ENCODE results near the gene TNFRSF14. TPM values are rescaled to one million over a fixed set of nuclear protein-coding genes. Genes with fewer than 3 reads are reported as not detected.
A peak's percentile ranks its signal among the peaks of the same experiment; 100 is the strongest.

The TNFRSF14 gene
- total and polyA plus RNA-seq, 2 of the 13 experiments (the other 11 are each of a cell fraction or from before 2014, with no cell fraction given) = 11.9 to 49.9 TPM

- no peak for TF ChIP-seq HOXA7 (CRISPR knock-in tag; IDR thresholded peaks at IDR 0.05)
- TF ChIP-seq ZNF235 (CRISPR knock-in tag; IDR thresholded peaks at IDR 0.05; ENCODE audit: borderline replicate concordance) = no peak
- no peak for TF ChIP-seq RFXAP (CRISPR knock-in tag; IDR thresholded peaks at IDR 0.05; ENCODE audit: borderline replicate concordance)
- TF ChIP-seq THRA (CRISPR knock-in tag; IDR thresholded peaks at IDR 0.05; ENCODE audit: borderline replicate concordance) = no peak
- TF ChIP-seq POLR2AphosphoS5 (IDR thresholded peaks at IDR 0.05; ENCODE audit: low read depth, low read length) = peak; percentile 21; the same call in 1 of the 2 replicates
- no peak for TF ChIP-seq CC2D1A (CRISPR knock-in tag; IDR thresholded peaks at IDR 0.05)
- peak; percentile 83 for TF ChIP-seq BHLHE40 (IDR thresholded peaks at IDR 0.05; ENCODE audit: low read length)
- TF ChIP-seq SMAD9 (CRISPR knock-in tag; IDR thresholded peaks at IDR 0.05) = no peak
- TF ChIP-seq ARID3A (IDR thresholded peaks at IDR 0.05; ENCODE audit: low read depth, low read length) = no peak
- peak; percentile 51; the same call in 1 of the 2 replicates for TF ChIP-seq ZHX2 (IDR thresholded peaks at IDR 0.05; ENCODE audit: low read depth)
- TF ChIP-seq ZHX2 (CRISPR knock-in tag; IDR thresholded peaks at IDR 0.05; ENCODE audit: borderline replicate concordance) = no peak
- peak; percentile 45 for TF ChIP-seq HDAC1 (CRISPR knock-in tag; IDR thresholded peaks at IDR 0.05)
- TF ChIP-seq ZSCAN31 (CRISPR knock-in tag; IDR thresholded peaks at IDR 0.05; ENCODE audit: low read depth) = no peak
- TF ChIP-seq ZNF672 (CRISPR knock-in tag; IDR thresholded peaks at IDR 0.05) = no peak
- TF ChIP-seq ZNF383 (CRISPR knock-in tag; IDR thresholded peaks at IDR 0.05; ENCODE audit: borderline replicate concordance) = no peak
- no peak; the same call in 1 of the 2 replicates for TF ChIP-seq CCDC6 (CRISPR knock-in tag; IDR thresholded peaks at IDR 0.05)
- no peak for TF ChIP-seq SALL2 (CRISPR knock-in tag; IDR thresholded peaks at IDR 0.05)
- no peak for TF ChIP-seq TOE1 (CRISPR knock-in tag; IDR thresholded peaks at IDR 0.05)
- peak; percentile 94 for TF ChIP-seq ZNF790 (CRISPR knock-in tag; IDR thresholded peaks at IDR 0.05; ENCODE audit: borderline replicate concordance)
- peak; percentile 88 for TF ChIP-seq RNF2 (conservative IDR thresholded peaks at IDR 0.05; ENCODE audit: low read depth)
- no peak for TF ChIP-seq ZNF224 (CRISPR knock-in tag; IDR thresholded peaks at IDR 0.05)
- 0 out of 2 replicates have a peak, but pooled peaks have one; percentile 44 for TF ChIP-seq ZNF292 (CRISPR knock-in tag; IDR thresholded peaks at IDR 0.05; ENCODE audit: borderline replicate concordance, low read depth)
- no peak for TF ChIP-seq RBAK (CRISPR knock-in tag; IDR thresholded peaks at IDR 0.05)
Measured at GRCh38 chr1:2555634-2556276, 416 bp upstream of the TNFRSF14 start (continued).

Measured in HepG2 (cell line).